Endothelial cell of umbilical vein (primary cell): ENCODE measurements around the gene PTPRF. TPM values are rescaled to one million over a fixed set of nuclear protein-coding genes. Genes with fewer than 3 reads are reported as not detected.

ENCODE experiments used
- BruUV-seq: library from RNA; stranded (reverse); fragments of 400-500 nt; replicated peaks from 2 replicates; lab custom pipeline; 2021; lab: Mats Ljungman, UMichigan
- CTCF ChIA-PET: fragments of 300-600, 350-600 bp; sonication (Branson Sonifier 250); formaldehyde crosslinking; loops from one replicate; lab custom pipeline; 2021; ENCODE audit warnings: antibody characterized with exemption, inconsistent platforms; lab: Charles Lee
- POLR2A ChIA-PET: fragments of 300-600, 350-600 bp; sonication (Branson Sonifier 250); formaldehyde crosslinking; loops from one replicate; lab custom pipeline; 2021; ENCODE audit warnings: antibody characterized with exemption, inconsistent platforms; lab: Charles Lee
- DNase-seq: peaks from one replicate; pipeline ENCODE4 v3.0.0-alpha.2; 2011; ENCODE audit warnings: low read depth, low spot score
- FAIRE-seq: peaks from 2 replicates; lab custom pipeline; 2011; peaks lifted over from hg19 to GRCh38; lab: Jason Lieb, UNC
- H2AFZ ChIP-seq: 2 replicates; pipeline ENCODE4 v1.6.0; 2012; ENCODE audit warnings: low read depth, low read length, control low read depth, inconsistent platforms
- H3K27ac ChIP-seq: 2 replicates; pipeline ENCODE4 v1.5.1; 2011; ENCODE audit warnings: low read depth, mild to moderate bottlenecking, control low read depth, low read length, moderate library complexity; ENCODE audit not compliant: insufficient read depth
- H3K27me3 ChIP-seq, 2 experiments: 2 replicates each; pipeline versions ENCODE4 v1.6.0 to v1.6.1; 2011; ENCODE audit warnings: low read length in 2 of 2, mixed read lengths in 1 of 2; ENCODE audit not compliant: control insufficient read depth in 2 of 2, insufficient read depth in 2 of 2
- H3K36me3 ChIP-seq, 2 experiments: 2 replicates in 1 of 2; 3 replicates in 1 of 2; pipeline ENCODE4 v1.5.1; 2011; ENCODE audit warnings: low read length in 2 of 2, mild to moderate bottlenecking in 1 of 2, moderate library complexity in 1 of 2; ENCODE audit not compliant: control insufficient read depth in 2 of 2, insufficient read depth in 2 of 2; ENCODE audit errors: extremely low read depth in 1 of 2
- H3K4me1 ChIP-seq: 3 replicates; pipeline ENCODE4 v1.5.1; 2011; ENCODE audit warnings: mild to moderate bottlenecking, low read length; ENCODE audit not compliant: control insufficient read depth, insufficient read depth; ENCODE audit errors: extremely low read depth
- H3K4me2 ChIP-seq: 2 replicates; pipeline ENCODE4 v1.6.1; 2011; ENCODE audit warnings: low read length, control low read depth, mixed read lengths; ENCODE audit not compliant: insufficient read depth
- H3K4me3 ChIP-seq, 3 experiments: fragments of 200-600 bp in 1 of 3; sonication (generic), shearing (Covaris generic) in 1 of 3; replicated peaks in 1 of 3; 2 replicates each; pipeline ENCODE4 v1.5.1; 2011 to 2016; ENCODE audit warnings: control low read depth in 3 of 3, low read length in 3 of 3, mild to moderate bottlenecking in 2 of 3, inconsistent platforms in 1 of 3, low read depth in 1 of 3, moderate library complexity in 1 of 3; ENCODE audit not compliant: insufficient read depth in 1 of 3
- H3K79me2 ChIP-seq: 2 replicates; pipeline ENCODE4 v1.6.0; 2012; ENCODE audit warnings: low read length, inconsistent platforms; ENCODE audit not compliant: control insufficient read depth, insufficient read depth
- H3K9ac ChIP-seq: replicated peaks from 2 replicates; pipeline ENCODE3; 2011; ENCODE audit warnings: low read length, control low read depth; ENCODE audit not compliant: insufficient read depth; ENCODE audit errors: extremely low read depth
- H3K9me1 ChIP-seq: replicated peaks from 3 replicates; pipeline ENCODE4 v1.6.0; 2011; ENCODE audit warnings: mild to moderate bottlenecking, low read length; ENCODE audit not compliant: control insufficient read depth, insufficient read depth; ENCODE audit errors: extremely low read depth
- H3K9me3 ChIP-seq: replicated peaks from 2 replicates; pipeline ENCODE4 v1.5.1; 2012; ENCODE audit warnings: low read length, inconsistent platforms; ENCODE audit not compliant: control insufficient read depth, insufficient read depth
- H4K20me1 ChIP-seq: replicated peaks from 2 replicates; pipeline ENCODE3; 2011; ENCODE audit warnings: mild to moderate bottlenecking, low read length; ENCODE audit not compliant: control insufficient read depth, insufficient read depth; ENCODE audit errors: extremely low read depth
- CTCF ChIP-seq, 2 donors: IDR thresholded peaks; 1 replicate in 1 of 2; 2 replicates in 1 of 2; pipeline ENCODE4 v1.5.1; 2011; ENCODE audit warnings: low read length in 2 of 2, mild to moderate bottlenecking in 2 of 2, moderate library complexity in 2 of 2, control low read depth in 1 of 2, inconsistent platforms in 1 of 2, low read depth in 1 of 2; ENCODE audit not compliant: insufficient read depth in 1 of 2; ENCODE audit errors: extremely low read depth in 1 of 2
- EZH2 ChIP-seq: IDR thresholded peaks from 2 replicates; pipeline ENCODE4 v1.6.1; 2012; ENCODE audit warnings: borderline replicate concordance, low read depth, mild to moderate bottlenecking, moderate library complexity, low read length, inconsistent platforms; ENCODE audit not compliant: severe bottlenecking
- FOS ChIP-seq: IDR thresholded peaks from 2 replicates; pipeline ENCODE4 v1.6.1; 2011; ENCODE audit warnings: mild to moderate bottlenecking, low read length, moderate library complexity, borderline replicate concordance; ENCODE audit not compliant: insufficient read depth
- GATA2 ChIP-seq: IDR thresholded peaks from 2 replicates; pipeline ENCODE4 v1.7.0; 2011; ENCODE audit warnings: low read depth, mild to moderate bottlenecking, moderate library complexity, mixed read lengths, low read length; ENCODE audit not compliant: insufficient read length, insufficient read depth
- JUN ChIP-seq: IDR thresholded peaks from 2 replicates; pipeline ENCODE4 v1.6.1; 2011; ENCODE audit warnings: borderline replicate concordance, low read depth; ENCODE audit not compliant: insufficient read length, insufficient read depth
- MYC ChIP-seq: IDR thresholded peaks from one replicate; pipeline ENCODE4 v1.6.1; 2011; ENCODE audit warnings: mild to moderate bottlenecking, low read depth, low read length
- POLR2A ChIP-seq: IDR thresholded peaks from 2 replicates; pipeline ENCODE4 v1.6.1; 2012; ENCODE audit warnings: low read depth, mild to moderate bottlenecking, control low read depth, low read length
- POLR2AphosphoS5 ChIP-seq: IDR thresholded peaks from 2 replicates; pipeline ENCODE4 v1.6.1; 2012; ENCODE audit warnings: low read depth, mild to moderate bottlenecking, control low read depth, low read length, moderate library complexity; ENCODE audit not compliant: insufficient read depth
- dilution Hi-C: fragments of 300-500 bp; cut with MboI; formaldehyde crosslinking; loops from one replicate; pipeline ENCODE4 v1.15.0; 2019; ENCODE audit warnings: low sequenced_read_pairs; ENCODE audit not compliant: extremely low pct_ligation_motif_present
- intact Hi-C: fragments of 100-400 bp; cut with micrococcal nuclease; formaldehyde crosslinking; loops from one replicate; pipeline ENCODE4 v1.10.0; 2022
- polyA plus RNA-seq, 4 experiments: library from polyadenylated mRNA; depleted of rRNA in 3 of 4; stranded (reverse) in 3 of 4; unstranded in 1 of 4; fragments of >200 nt; gene quantifications; 2 replicates each; pipeline versions ENCODE4 v1.2.1 to v1.2.3, GENCODE V29; 2011 to 2012; ENCODE audit warnings: missing spikeins in 1 of 4
- total RNA-seq: library from RNA; stranded (reverse); gene quantifications from 2 replicates; pipeline ENCODE4 v1.2.3, GENCODE V29; 2021
- TF ChIP-seq, protein P1 (sequence below): IDR thresholded peaks from 2 replicates; pipeline ENCODE4 v1.6.1; 2011; ENCODE audit not compliant: insufficient read depth, insufficient read length

Gene PTPRF
- total and polyA plus RNA-seq, 2 donors (not counting 3 experiments of a cell fraction or from before 2014, with no cell fraction given) = 217 to 338 TPM

DNA sequence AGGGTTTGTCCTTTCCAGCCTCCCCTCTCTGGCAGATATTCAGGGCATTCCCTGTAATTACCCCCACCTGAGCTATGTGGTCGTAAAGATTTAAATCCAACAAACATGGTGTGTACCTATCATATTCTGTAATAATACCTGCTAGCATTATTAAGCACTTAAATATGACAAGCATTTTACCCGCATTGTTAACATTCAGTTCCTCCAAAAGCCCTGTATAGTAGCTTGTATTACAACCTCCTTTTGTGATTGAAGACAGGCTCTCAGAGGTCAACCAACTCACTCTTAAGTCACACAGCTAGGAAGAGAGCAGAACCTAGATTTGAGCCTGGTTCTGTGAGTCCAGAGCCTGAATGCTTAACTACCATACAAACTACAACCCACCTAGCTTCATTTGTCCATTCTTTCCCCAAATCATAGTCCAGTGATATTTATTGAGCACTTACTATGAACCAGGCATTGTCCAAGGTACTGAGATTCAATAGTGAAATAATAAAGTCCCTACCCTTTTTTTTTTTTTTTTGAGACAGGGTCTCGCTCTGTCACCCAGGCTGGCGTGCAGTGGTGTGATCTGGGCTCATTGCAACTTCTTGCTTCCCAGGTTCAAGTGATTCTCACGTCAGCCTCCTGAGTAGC lies 105.4 kb downstream of the PTPRF start:
- H3K9me1 ChIP-seq = no peaks in the 10 kb centered on the region
- FAIRE-seq (no peak), DNase-seq (no peak)
- no peaks in the 10 kb centered on the region for H3K9me3 ChIP-seq
- intact Hi-C loops (no loop called here), dilution Hi-C loops (no loop called here)
- no TSS peak for BruUV-seq
- H3K36me3 ChIP-seq = no peaks in the 10 kb centered on the region
- no peak overlapping the region for H3K4me3 ChIP-seq
- no peak overlapping the region for H2AFZ ChIP-seq
- H3K4me1 ChIP-seq = no peaks in the 10 kb centered on the region
- TF ChIP-seq EZH2 (no peak), GATA2 (no peak), MYC (no peak), POLR2A (no peak), FOS (no peak), JUN (no peak), CTCF (IDR thresholded peaks at IDR 0.05; ENCODE audit: extremely low read depth in 1 of 2, insufficient read depth in 1 of 2, low read depth in 1 of 2, low read length in 2 of 2) (no peak), POLR2AphosphoS5 (no peak)
- TF ChIP-seq, protein P1, sequence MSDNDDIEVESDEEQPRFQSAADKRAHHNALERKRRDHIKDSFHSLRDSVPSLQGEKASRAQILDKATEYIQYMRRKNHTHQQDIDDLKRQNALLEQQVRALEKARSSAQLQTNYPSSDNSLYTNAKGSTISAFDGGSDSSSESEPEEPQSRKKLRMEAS = no peak
- H3K9ac ChIP-seq = no peak overlapping the region
- ChIA-PET CTCF (interaction anchor here (1.9 kb wide), 1 partner anchor 9 kb away, joined by 6 read pairs; no protein-coding TSS in a partner anchor), POLR2A (interaction anchor here (0.7 to 1.3 kb wide), 2 partner anchors 14 to 941 kb away, joined by 3 to 5 read pairs; partner anchors contain the start of gene KDM4A)
- no peaks in the 10 kb centered on the region for H3K27me3 ChIP-seq
- no peaks in the 10 kb centered on the region for H4K20me1 ChIP-seq
- no peaks in the 10 kb centered on the region for H3K79me2 ChIP-seq
- no peak overlapping the region for H3K27ac ChIP-seq
- H3K4me2 ChIP-seq = no peak overlapping the region
